ENCODE results near the gene LRRC10. TPM values are rescaled to one million over a fixed set of nuclear protein-coding genes. Genes with fewer than 3 reads are reported as not detected.

The LRRC10 gene
- polyA plus RNA-seq, 1 donor from 2014 or later: not detected

DNA sequence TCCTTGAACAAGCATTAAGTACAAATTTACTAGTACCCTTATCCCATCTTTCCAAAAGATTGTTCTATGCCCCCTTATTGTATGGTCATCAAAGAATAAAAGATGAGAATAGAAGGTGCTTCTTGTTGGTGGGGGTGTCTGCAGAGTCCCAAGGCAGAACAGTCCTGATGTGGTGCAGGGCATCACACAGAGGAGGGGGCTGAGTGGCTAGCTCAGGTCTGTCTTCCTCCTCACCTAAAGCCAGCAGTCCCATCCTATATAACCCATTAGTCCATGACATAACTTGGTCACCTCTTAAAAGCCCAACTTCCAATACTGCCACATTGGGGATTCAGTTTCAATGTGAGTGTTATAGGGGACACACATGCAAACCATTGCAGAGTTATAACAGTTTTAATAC, 9.9 kb downstream of the LRRC10 start:
- H3K79me2 ChIP-seq (replicated peaks; ENCODE audit: insufficient read depth, low read length): peaks cover 3% of the 10 kb centered on the region
- H3K9me3 ChIP-seq (ENCODE audit: low read length): no peaks in the 10 kb centered on the region
- no peak overlapping the region for H3K27ac ChIP-seq (ENCODE audit: low read length)
- no peak overlapping the region for H3K4me3 ChIP-seq (ENCODE audit: low read length)
- no peak for TF ChIP-seq TAF1 (IDR thresholded peaks at IDR 0.05; ENCODE audit: low read depth)
- peaks cover 42% of the 10 kb centered on the region for H3K36me3 ChIP-seq (ENCODE audit: insufficient read depth, low read length)
- H3K4me2 ChIP-seq (ENCODE audit: low read length): no peak overlapping the region
- H3F3A ChIP-seq (ENCODE audit: insufficient read depth, low read length, poor library complexity, severe bottlenecking): no peaks in the 10 kb centered on the region
- no peak overlapping the region for H2AFZ ChIP-seq (ENCODE audit: low read depth, low read length)
- no peak overlapping the region for H3K9ac ChIP-seq (ENCODE audit: low read length)
- no peaks in the 10 kb centered on the region for H3K9me2 ChIP-seq (ENCODE audit: insufficient read depth, low read length)
- no peaks in the 10 kb centered on the region for H4K20me1 ChIP-seq (ENCODE audit: insufficient read depth)
- H3K27me3 ChIP-seq (ENCODE audit: insufficient read depth, low read depth, low read length): no peaks in the 10 kb centered on the region

GRCh38 chr12:69598174-69598753, 12.4 kb downstream of the LRRC10 start:
- peaks cover 6% of the 10 kb centered on the region for H3K79me2 ChIP-seq (replicated peaks; ENCODE audit: insufficient read depth, low read length)
- no peaks in the 10 kb centered on the region for H3K27me3 ChIP-seq (ENCODE audit: insufficient read depth, low read depth, low read length)
- TF ChIP-seq TAF1 (IDR thresholded peaks at IDR 0.05; ENCODE audit: low read depth) (no peak), SMC3 (conservative IDR thresholded peaks at IDR 0.05; ENCODE audit: poor library complexity) (no peak), EZH2 (IDR thresholded peaks at IDR 0.05; ENCODE audit: borderline replicate concordance, insufficient read depth, low read length, poor library complexity, severe bottlenecking) (no peak), POLR2AphosphoS5 (IDR thresholded peaks at IDR 0.05) (no peak), MXI1 (conservative IDR thresholded peaks at IDR 0.05; ENCODE audit: poor library complexity, severe bottlenecking) (no peak)
- TF ChIP-seq, protein P1, sequence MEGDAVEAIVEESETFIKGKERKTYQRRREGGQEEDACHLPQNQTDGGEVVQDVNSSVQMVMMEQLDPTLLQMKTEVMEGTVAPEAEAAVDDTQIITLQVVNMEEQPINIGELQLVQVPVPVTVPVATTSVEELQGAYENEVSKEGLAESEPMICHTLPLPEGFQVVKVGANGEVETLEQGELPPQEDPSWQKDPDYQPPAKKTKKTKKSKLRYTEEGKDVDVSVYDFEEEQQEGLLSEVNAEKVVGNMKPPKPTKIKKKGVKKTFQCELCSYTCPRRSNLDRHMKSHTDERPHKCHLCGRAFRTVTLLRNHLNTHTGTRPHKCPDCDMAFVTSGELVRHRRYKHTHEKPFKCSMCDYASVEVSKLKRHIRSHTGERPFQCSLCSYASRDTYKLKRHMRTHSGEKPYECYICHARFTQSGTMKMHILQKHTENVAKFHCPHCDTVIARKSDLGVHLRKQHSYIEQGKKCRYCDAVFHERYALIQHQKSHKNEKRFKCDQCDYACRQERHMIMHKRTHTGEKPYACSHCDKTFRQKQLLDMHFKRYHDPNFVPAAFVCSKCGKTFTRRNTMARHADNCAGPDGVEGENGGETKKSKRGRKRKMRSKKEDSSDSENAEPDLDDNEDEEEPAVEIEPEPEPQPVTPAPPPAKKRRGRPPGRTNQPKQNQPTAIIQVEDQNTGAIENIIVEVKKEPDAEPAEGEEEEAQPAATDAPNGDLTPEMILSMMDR (IDR thresholded peaks at IDR 0.05; ENCODE audit: poor library complexity, severe bottlenecking): no peak
- no peak overlapping the region for H3K4me2 ChIP-seq (ENCODE audit: low read length)
- H2AFZ ChIP-seq (ENCODE audit: low read depth, low read length): no peak overlapping the region
- H3K27ac ChIP-seq (ENCODE audit: low read length): no peak overlapping the region
- H3K9me3 ChIP-seq (ENCODE audit: low read length): no peaks in the 10 kb centered on the region
- no peaks in the 10 kb centered on the region for H3K9me2 ChIP-seq (ENCODE audit: insufficient read depth, low read length)
- H3K9ac ChIP-seq (ENCODE audit: low read length): no peak overlapping the region
- no peaks in the 10 kb centered on the region for H3F3A ChIP-seq (ENCODE audit: insufficient read depth, low read length, poor library complexity, severe bottlenecking)
- peaks cover 41% of the 10 kb centered on the region for H3K36me3 ChIP-seq (ENCODE audit: insufficient read depth, low read length)
- H4K20me1 ChIP-seq (ENCODE audit: insufficient read depth): no peaks in the 10 kb centered on the region
- H3K4me3 ChIP-seq (ENCODE audit: low read length): no peak overlapping the region

DNA sequence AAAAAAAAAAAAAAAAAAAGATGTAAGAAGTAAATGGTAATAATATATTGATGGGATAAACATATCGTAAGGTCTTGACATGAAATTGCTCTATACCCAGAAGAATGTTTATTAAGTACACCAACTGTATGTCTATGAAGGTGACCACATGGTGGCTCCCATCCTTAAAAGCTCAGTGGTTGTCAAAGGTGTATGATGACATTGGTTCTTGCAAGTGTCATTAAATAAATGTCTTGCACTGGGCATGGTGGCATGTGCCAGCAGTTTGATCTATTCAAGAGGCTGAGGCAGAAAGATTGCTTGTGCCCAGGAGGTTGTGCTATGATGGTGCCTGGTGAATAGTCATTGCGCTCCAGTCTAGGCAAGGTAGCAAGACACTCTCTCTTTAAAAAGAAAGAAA, 15.0 kb downstream of the LRRC10 start:
- TF ChIP-seq POLR2AphosphoS5 (IDR thresholded peaks at IDR 0.05) (no peak), TAF1 (IDR thresholded peaks at IDR 0.05; ENCODE audit: low read depth) (no peak), MXI1 (conservative IDR thresholded peaks at IDR 0.05; ENCODE audit: poor library complexity, severe bottlenecking) (no peak)
- Histone ChIP-seq H3K36me3 (ENCODE audit: insufficient read depth, low read length) (peaks cover 27% of the 10 kb centered on the region), H3K79me2 (replicated peaks; ENCODE audit: insufficient read depth, low read length) (peaks cover 10% of the 10 kb centered on the region)

GRCh38 chr12:69589082-69589481, 21.6 kb downstream of the LRRC10 start:
- H3K27me3 ChIP-seq (ENCODE audit: insufficient read depth, low read depth, low read length): no peaks in the 10 kb centered on the region
- H3K27ac ChIP-seq (ENCODE audit: low read length): no peak overlapping the region
- H3K4me2 ChIP-seq (ENCODE audit: low read length): no peak overlapping the region
- H4K20me1 ChIP-seq (ENCODE audit: insufficient read depth): no peaks in the 10 kb centered on the region
- H3K9ac ChIP-seq (ENCODE audit: low read length): no peak overlapping the region
- H3K79me2 ChIP-seq (replicated peaks; ENCODE audit: insufficient read depth, low read length): peaks cover 36% of the 10 kb centered on the region
- TF ChIP-seq POLR2AphosphoS5 (IDR thresholded peaks at IDR 0.05) (no peak), EP300 (conservative IDR thresholded peaks at IDR 0.05; ENCODE audit: poor library complexity, severe bottlenecking) (no peak), SMC3 (conservative IDR thresholded peaks at IDR 0.05; ENCODE audit: poor library complexity) (no peak), TAF1 (IDR thresholded peaks at IDR 0.05; ENCODE audit: low read depth) (no peak), EZH2 (IDR thresholded peaks at IDR 0.05; ENCODE audit: borderline replicate concordance, insufficient read depth, low read length, poor library complexity, severe bottlenecking) (no peak), MXI1 (conservative IDR thresholded peaks at IDR 0.05; ENCODE audit: poor library complexity, severe bottlenecking) (no peak), RAD21 (conservative IDR thresholded peaks at IDR 0.05) (no peak)
- TF ChIP-seq, protein P2, sequence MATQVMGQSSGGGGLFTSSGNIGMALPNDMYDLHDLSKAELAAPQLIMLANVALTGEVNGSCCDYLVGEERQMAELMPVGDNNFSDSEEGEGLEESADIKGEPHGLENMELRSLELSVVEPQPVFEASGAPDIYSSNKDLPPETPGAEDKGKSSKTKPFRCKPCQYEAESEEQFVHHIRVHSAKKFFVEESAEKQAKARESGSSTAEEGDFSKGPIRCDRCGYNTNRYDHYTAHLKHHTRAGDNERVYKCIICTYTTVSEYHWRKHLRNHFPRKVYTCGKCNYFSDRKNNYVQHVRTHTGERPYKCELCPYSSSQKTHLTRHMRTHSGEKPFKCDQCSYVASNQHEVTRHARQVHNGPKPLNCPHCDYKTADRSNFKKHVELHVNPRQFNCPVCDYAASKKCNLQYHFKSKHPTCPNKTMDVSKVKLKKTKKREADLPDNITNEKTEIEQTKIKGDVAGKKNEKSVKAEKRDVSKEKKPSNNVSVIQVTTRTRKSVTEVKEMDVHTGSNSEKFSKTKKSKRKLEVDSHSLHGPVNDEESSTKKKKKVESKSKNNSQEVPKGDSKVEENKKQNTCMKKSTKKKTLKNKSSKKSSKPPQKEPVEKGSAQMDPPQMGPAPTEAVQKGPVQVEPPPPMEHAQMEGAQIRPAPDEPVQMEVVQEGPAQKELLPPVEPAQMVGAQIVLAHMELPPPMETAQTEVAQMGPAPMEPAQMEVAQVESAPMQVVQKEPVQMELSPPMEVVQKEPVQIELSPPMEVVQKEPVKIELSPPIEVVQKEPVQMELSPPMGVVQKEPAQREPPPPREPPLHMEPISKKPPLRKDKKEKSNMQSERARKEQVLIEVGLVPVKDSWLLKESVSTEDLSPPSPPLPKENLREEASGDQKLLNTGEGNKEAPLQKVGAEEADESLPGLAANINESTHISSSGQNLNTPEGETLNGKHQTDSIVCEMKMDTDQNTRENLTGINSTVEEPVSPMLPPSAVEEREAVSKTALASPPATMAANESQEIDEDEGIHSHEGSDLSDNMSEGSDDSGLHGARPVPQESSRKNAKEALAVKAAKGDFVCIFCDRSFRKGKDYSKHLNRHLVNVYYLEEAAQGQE (IDR thresholded peaks at IDR 0.05; ENCODE audit: borderline replicate concordance): no peak
- TF ChIP-seq, protein P1 (IDR thresholded peaks at IDR 0.05; ENCODE audit: poor library complexity, severe bottlenecking): no peak
- H3K36me3 ChIP-seq (ENCODE audit: insufficient read depth, low read length): peaks cover 18% of the 10 kb centered on the region
- H3K4me3 ChIP-seq (ENCODE audit: low read length): no peak overlapping the region
- H2AFZ ChIP-seq (ENCODE audit: low read depth, low read length): no peak overlapping the region
- H3K9me3 ChIP-seq (ENCODE audit: low read length): no peaks in the 10 kb centered on the region
- no peaks in the 10 kb centered on the region for H3F3A ChIP-seq (ENCODE audit: insufficient read depth, low read length, poor library complexity, severe bottlenecking)
- H3K9me2 ChIP-seq (ENCODE audit: insufficient read depth, low read length): no peaks in the 10 kb centered on the region

More for the DNA sequence above, 15.0 kb downstream of the LRRC10 start:
- no peaks in the 10 kb centered on the region for H3K27me3 ChIP-seq (ENCODE audit: insufficient read depth, low read depth, low read length)
- H3K9me3 ChIP-seq (ENCODE audit: low read length): no peaks in the 10 kb centered on the region
- no peak overlapping the region for H3K4me2 ChIP-seq (ENCODE audit: low read length)
- H3F3A ChIP-seq (ENCODE audit: insufficient read depth, low read length, poor library complexity, severe bottlenecking): no peaks in the 10 kb centered on the region
- H3K4me3 ChIP-seq (ENCODE audit: low read length): no peak overlapping the region
- H3K9me2 ChIP-seq (ENCODE audit: insufficient read depth, low read length): no peaks in the 10 kb centered on the region
- no peak overlapping the region for H2AFZ ChIP-seq (ENCODE audit: low read depth, low read length)
- H4K20me1 ChIP-seq (ENCODE audit: insufficient read depth): no peaks in the 10 kb centered on the region
- H3K27ac ChIP-seq (ENCODE audit: low read length): no peak overlapping the region
- no peak overlapping the region for H3K9ac ChIP-seq (ENCODE audit: low read length)
